HS-27A (cell line): ENCODE data around the gene AMZ2.

Experiments used
- DNase-seq: peaks from one replicate; pipeline ENCODE4 v3.0.0-alpha.2; 2012; ENCODE audit warnings: low read depth, missing footprints

The AMZ2 gene

DNA sequence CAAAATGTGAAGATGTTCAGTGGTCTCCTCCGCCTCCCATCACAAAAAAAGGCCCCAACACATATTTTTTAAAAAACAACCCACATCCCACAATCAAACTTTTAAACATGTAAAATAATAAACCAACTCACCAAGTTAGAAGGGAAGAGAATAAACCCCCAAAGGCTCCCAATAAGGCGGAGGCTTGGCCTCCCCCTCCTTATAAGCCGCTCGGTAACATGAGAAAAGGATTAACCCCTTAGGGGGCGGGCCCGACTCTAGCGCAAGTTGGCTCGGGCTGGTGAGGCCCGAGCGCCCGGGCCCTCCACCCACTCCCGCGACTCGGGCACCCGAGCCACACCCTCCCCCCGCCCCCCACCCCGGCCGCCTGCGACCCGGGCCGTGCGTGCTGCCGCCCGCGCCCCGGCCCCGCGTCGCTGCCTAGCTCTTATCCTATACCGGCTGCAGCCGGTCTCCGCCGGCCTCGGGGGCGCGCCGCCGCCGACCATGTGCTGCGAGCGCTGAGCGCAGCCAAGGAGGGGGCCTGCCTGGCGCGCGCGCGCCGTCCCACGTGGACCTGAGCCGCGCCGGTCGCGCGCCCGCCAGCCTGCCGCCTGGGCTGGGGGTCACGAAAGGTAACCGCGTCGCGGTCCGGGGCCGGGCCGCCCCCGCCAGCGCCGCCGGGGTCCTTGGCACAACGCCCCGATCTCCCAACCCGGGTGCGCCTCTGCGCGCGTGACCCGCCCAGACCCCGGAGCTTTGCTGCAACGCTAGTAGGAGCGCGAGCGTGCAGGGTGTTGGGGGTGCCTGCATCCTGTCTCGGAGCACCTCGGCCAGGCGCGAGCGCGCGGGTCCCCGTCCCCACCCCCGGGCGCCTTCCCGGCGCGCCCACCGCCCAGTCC, 43.4 kb downstream of the AMZ2 start, which contains the start of the genes ARSG and SLC16A6:
ARSG (plus strand) TSS at position 541 of the 881 bp plus-strand sequence. CDS start 15,999 bp downstream, outside the sequence.
SLC16A6 (minus strand) TSS at position 173 of the 881 bp plus-strand sequence. CDS start 12,807 bp downstream, outside the sequence.
- DNase-seq, result peak; percentile 35

DNA sequence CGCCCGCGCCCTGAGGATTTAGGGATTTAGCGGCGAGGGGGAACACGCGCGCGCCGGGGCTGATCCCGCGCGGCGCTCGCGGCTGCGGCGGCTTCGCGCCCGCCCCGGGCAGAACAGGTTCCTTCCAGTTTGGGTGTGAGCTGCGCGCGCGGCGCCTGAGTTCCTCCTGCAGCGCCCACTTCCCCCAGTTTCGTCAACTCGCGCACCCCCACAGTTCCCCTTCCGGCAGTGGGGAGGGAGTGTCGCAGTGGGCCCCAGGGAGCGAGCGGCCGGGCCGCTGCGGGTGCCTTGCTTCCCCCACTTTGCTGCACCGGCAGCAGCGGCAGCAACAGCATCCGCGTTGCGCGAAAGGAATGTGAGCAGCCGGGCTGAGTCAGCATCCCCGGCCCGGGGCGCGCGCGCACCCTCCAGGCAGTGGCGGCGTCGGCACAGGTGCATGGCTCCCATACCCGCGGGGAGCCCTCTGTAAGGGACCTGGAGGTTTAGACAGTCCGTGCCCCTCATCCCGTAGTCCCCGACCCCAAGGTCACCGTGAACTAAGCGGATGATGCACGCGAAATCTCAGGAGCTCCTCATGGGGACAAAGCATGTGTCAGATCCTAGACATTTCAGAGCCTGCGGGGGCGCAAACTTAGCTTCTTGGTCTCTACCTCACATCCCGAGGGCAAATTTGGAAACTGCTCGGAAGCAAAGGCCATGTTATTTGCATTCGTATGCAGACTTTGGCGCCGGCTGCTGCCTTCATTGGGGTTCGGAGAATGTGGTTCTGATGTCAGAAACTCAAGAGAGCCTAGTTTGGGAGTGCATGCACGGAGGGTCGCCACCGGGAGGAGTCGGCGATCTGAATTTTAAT, 44.2 kb downstream of the AMZ2 start:
- DNase-seq, result peak; percentile 38

DNA sequence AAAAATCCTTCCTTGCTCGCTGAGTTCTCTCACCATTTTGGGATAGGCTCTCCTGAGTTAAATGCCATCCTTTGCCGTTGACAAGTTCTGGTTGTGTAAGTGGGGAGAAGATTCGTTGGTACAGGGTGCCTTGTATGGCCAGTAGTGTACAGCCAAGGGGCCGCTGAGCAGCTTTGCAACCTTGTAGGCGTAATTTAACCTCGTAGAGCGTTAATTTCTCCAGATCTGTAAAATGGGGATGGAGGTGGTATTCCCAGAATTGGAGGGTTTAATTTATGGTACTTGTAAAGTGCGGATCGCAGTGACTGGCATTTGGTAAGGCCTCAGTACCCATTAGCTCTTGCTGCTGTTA, 44.8 kb downstream of the AMZ2 start:
- no peak for DNase-seq

DNA sequence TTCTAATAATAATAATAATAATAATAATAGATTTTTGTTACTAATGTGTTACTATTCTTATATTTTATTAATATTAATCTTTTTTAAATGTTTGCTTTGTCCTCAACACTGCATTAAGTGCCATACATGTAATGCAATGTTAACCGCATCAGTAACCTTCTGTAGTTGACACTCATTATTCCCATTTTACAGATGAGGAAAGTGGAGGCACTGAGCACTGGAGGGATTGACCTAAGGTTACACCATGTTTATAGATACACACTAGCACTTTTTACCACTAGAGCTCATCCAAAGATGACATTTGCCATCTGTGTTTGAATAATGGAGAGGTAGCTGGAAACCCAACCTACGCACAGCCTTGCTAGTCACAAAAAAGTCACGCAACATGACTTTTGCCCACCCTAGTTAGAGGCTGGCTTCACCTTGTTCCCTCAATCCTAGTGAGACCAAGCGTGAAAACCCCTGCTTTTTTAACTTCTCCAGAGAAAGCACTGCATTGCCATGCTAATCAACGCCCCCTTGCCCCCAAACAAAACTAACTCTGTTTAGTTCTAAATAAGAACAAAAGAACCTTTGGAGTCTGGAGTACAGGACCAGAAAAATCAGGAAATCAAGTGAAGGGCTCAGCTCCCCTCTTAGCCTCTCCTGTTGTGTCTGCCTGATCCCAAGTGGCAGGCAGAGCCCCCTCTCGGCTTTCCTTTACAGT, 45.8 kb downstream of the AMZ2 start:
- DNase-seq, result no peak

DNA sequence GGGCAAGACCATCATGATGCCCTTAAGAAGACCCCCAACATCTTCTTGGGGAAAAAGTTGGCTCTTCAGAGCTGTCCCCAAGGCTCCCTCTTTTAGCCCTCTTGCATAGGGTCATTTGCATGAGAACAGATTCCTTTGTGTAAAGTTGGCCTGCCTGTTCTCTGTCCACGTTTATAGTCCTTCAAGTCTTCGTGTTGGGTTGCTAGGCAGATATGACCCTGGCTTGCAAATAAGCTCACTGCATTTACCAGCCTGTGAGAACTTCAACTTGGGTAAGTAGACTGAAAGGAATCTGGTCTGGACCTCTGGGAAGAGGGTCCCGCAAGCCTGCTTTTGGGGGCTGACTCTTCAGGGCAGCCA, 46.3 kb downstream of the AMZ2 start:
- no peak for DNase-seq

DNA sequence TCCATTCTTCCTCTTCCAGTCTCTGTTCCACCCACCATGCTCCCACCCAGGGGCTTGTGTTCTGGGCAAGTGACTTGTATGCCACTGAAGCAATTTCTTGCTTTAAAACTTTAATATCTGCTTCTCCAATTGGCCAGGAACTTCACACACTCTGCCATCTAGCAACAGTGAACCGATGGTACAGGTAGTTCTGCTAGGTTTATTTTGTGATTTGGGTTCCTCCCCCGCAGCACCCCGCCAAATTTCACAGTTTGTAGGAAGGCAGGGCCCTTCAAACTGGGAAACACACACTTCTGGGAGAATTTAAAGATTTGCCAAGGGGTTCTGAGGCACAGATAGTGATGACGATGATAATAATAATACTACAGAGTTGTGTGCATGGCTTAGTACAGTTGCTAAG, 46.8 kb downstream of the AMZ2 start:
- DNase-seq, result no peak

DNA sequence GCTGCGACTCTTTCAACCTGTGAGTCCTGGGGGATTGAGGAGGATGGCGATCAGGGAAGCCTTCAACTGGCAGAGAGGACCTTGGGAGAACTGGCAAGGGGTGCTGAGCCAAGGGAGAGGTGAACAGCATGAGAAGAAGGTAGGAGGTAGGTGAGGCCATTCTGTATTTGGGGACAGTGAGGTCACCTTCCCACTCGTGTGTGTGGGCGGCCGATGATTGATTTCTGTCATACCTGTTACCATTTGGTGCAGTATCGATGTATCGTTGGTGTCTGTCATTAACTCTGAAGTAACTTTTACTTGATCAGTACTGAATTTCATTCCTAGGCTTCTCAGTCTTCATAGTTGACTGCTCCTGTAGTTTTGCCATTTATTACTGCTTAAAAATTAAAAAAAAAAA, 47.2 kb downstream of the AMZ2 start:
- DNase-seq, result no peak

DNA sequence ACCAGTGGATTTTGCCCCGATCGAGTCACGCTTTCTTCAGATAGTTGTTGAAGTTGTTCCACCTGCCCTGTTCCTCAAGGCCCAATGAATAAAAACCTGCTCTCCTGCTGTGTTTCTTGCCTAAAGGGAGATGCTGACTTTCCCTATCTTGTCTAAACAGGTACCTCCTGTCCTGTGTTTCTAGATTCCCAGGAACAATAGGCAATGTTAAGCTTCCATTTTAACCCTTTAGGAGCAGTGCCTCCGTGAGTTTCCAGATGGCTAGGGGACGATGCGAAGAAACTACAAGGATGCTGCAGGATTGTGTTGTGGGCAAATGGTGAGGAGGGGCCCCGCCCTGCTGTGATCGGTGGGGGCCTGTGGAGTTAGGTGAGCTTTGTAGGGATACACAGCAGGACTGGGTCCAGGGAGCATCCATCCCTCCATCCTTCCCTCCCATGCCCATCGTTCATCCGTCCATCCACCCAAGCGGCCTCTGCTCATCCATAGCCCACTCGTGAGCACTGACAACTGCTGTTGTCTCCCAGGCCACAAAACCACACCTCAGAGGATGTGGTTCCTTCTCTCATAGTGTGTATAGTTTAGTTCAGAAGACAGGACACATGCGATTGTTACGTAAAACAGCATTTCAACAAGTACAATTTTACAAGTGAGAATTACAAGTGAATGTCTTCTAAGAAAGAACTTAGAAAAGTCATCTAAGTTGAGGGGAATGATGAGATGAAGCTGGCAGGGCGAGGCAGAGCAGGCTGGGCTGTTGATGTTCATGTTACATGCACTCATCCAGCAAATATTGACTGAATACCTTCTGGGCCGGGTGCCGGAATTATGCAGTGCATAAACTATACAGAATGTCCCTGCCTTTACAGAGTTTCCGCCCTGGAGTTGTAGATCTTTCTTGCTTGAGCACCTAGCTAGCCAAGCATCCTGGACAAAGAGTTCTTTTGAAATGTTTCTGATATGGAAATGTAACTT, 48.7 kb downstream of the AMZ2 start:
- no peak for DNase-seq

DNA sequence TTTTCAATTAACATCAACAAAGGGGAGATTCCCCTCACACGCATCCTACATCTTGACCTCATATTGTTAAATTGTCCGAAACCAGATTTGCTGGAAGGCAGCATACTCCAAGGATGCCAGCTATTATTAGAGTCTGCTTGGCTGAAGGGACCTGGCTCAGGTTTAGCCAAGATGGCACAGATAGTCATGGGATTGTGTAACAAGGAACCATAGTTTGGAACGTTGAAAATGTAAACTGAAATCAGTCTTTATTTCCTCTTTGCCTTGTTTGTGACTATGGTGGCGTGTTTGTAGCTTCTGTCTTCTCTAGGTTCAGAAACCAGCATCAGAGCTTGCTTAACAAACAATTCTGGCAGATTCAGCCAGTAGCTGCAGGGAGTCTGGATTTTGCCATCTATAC, 49.4 kb downstream of the AMZ2 start:
- no peak for DNase-seq

DNA sequence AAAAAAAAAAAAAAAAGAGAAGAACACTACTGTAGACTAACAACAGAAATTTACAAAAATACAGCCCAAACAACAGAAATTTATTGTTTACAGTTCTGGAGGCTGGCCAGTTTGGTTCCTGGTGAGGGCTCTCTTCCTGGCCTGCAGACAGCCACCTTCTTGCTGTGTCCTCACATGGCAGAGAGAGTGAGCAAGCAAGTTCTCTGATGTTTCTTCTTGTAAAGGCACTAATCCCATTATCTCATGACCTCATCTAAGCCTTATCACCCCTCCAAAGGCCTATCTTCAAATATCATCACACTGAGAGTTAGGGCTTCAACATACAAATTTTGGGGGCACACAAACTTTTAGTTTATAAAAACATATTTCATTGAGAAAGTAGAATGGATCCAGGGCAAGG, 50.8 kb downstream of the AMZ2 start:
- DNase-seq, result no peak

DNA sequence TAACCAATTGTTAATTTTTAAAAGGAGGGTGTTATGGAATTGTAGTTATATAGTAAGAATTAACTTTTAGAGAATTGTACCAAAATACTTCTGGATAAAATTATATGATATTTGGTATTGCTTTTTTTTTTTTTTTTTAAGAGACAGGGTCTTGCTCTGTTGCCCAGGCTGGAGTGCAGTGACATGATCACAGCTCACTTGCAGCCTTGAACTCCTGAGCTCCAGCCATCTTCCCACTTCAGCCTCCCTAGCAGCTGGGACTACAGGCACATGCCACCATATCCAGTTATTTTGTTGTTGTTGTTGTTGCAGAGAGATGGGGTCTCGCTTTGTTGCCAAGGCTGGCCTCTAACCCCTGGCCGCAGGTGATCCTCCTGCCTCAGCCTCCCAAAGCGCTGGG, 52.0 kb downstream of the AMZ2 start:
- DNase-seq, result no peak

DNA sequence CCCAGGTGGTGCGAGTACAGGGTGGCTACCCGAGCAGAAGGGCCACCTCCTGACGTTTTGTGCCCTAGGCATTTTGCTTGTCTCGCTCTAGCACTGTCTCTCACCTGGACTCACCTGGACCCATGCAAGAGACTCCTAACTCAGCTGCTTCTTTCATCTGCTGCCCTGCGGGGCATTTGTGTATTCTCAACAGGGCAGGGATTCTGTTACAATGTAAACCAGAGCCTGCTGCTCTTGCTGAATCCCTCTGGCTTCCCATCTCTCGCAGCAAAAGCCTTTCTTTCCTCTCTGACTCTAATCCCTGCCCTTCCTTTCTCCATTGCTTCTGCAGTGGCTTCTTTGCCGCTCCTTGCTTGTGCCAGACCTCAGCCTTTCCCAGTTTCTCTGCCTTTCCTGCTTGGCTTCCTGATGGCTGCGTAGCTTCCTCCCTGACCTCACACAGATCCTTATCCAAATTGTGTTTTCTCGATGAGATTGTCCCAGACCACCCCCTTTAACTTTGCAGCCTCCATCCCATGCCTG, 53.7 kb downstream of the AMZ2 start:
- DNase-seq, result no peak

DNA sequence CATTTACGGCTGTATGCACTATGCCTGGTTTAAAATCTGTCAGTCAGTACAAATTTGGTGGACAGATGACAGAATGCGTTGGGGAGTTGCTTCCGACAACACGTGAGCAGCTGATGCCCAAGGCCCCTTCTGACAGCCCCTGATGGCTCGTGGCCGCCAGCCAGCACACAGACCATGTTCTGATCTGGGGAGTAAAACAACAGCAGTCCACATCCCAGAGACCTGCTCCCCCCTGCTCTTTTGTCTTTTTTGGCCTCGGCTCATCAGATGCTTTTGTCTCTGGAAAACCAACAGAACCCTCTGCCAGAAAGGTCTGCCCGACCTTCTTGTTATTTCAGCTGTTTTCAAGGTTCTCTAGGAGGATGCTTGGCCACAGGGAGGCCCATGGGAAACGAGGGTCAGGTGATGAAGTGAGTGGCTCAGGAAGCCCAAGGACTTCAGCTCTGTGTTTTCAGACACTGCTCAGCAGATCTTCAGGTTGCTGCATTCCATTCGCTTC, 54.3 kb downstream of the AMZ2 start:
- no peak for DNase-seq

DNA sequence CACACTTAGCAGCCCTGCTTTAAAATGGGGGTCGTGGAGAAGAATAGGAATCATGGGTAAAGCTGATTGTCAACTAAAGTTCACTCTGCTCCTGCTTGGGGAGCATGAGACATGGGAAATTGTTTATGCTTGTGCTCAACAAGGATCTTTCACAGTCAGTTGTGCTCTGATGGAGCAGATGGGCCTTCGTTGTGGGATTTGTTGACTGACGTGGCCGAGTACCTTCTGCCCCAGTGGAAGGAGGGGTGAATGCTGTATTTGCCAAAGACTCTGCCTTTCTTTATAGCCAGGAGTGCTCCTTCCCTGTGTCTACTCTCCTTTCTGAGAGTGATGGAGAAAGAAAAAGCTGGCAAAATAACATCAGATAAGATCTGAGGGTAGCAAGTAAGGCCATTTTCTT, 54.8 kb downstream of the AMZ2 start:
- no peak for DNase-seq

DNA sequence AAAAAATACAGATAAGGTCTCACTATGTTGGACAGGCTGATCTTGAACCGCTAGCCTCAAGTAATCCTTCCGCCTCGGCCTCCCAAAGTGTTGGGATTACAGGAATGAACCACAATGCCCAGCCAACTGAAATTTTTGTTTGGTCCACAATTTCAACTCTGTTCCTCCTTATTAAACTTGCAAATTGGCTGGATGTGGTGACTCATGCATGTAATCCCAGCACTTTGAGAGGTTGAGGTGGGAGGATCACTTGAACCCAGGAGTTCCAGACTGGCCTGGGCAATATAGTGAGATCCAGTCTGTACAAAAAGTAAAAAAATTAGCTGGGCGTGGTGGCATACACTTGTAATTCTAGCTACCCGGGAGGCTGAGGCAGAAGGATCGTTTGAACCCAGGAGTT, 56.9 kb downstream of the AMZ2 start:
- no peak for DNase-seq

DNA sequence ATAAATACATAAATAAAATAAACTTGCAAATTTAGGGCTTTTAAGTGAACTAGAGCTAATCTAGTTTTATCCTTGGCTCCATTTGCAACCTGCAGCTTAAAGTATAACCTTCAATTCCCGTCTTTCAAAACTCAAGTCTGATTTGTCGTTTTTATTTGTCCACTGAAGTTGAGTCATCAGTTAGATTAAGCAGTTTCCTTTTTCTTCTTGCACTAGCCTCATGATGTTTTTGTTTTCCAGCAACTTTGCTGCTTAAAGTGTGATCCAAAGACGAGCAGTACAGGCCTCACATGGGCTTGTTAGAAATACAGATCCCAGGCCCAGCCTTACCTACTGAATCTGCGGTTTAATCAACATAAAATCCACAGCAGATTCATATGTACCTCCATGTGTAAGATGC, 57.3 kb downstream of the AMZ2 start:
- no peak for DNase-seq
